ENCODE data around the gene ABCA13. TPM values are rescaled to one million over a fixed set of nuclear protein-coding genes. Genes with fewer than 3 reads are reported as not detected.

The ABCA13 gene
- polyA plus RNA-seq, 1 donor (not counting 4 experiments of a cell fraction or from before 2014, with no cell fraction given), result 0.76 TPM

- no peaks in the 10 kb centered on the region for H3K9me3 ChIP-seq (ENCODE audit: control insufficient read depth, low read depth, low read length)
- H4K20me1 ChIP-seq (ENCODE audit: control insufficient read depth, extremely low read depth, insufficient read depth, low read length), result no peaks in the 10 kb centered on the region
- H3K4me1 ChIP-seq (ENCODE audit: control insufficient read depth, extremely low read depth, insufficient read depth, low read length), result no peaks in the 10 kb centered on the region
- H3K79me2 ChIP-seq (ENCODE audit: control insufficient read depth, insufficient read depth, low read length), result no peaks in the 10 kb centered on the region
- no peak overlapping the region for H3K9ac ChIP-seq (ENCODE audit: control insufficient read depth, extremely low read depth, insufficient read depth, low read length)
- H3K9me1 ChIP-seq (ENCODE audit: control insufficient read depth, extremely low read depth, insufficient read depth, low read length), result no peaks in the 10 kb centered on the region
- DNase-seq (ENCODE audit: low read depth, low spot score) (no peak), FAIRE-seq (no peak)
- H3K36me3 ChIP-seq (ENCODE audit: control insufficient read depth in 2 of 2, extremely low read depth in 1 of 2, insufficient read depth in 2 of 2, low read length in 2 of 2), result no peaks in the 10 kb centered on the region
- dilution Hi-C loops (cut with MboI; ENCODE audit: extremely low pct_ligation_motif_present, low sequenced_read_pairs), result no loop called here
- H3K4me3 ChIP-seq (ENCODE audit: control insufficient read depth in 2 of 3, extremely low read depth in 1 of 3, insufficient read depth in 2 of 3, low read depth in 1 of 3, low read length in 3 of 3), result no peak overlapping the region
- H3K27me3 ChIP-seq (ENCODE audit: control insufficient read depth, extremely low read depth, insufficient read depth, low read length), result peaks cover 3% of the 10 kb centered on the region
- H3K27ac ChIP-seq (ENCODE audit: control insufficient read depth, insufficient read depth, low read length), result no peak overlapping the region
- H2AFZ ChIP-seq (ENCODE audit: control insufficient read depth, low read length), result no peak overlapping the region
- no peak overlapping the region for H3K4me2 ChIP-seq (ENCODE audit: control insufficient read depth, extremely low read depth, insufficient read depth, low read depth, low read length)
- TF ChIP-seq CTCF (optimal IDR thresholded peaks at IDR 0.05 in 1 of 3, IDR thresholded peaks at IDR 0.05 in 1 of 3, conservative IDR thresholded peaks at IDR 0.05 in 1 of 3; ENCODE audit: extremely low read depth in 1 of 3, insufficient read depth in 2 of 3, low read length in 3 of 3) (no peak), EZH2 (IDR thresholded peaks at IDR 0.05; ENCODE audit: low read length) (no peak)
These were observed 184.1 kb downstream of the ABCA13 start for GRCh38 chr7:48355346-48355745.

GRCh38 chr7:48360574-48360973, 189.3 kb downstream of the ABCA13 start:
- Histone ChIP-seq H2AFZ (ENCODE audit: control insufficient read depth, low read length) (no peak overlapping the region), H3K79me2 (ENCODE audit: control insufficient read depth, insufficient read depth, low read length) (no peaks in the 10 kb centered on the region), H3K9me3 (ENCODE audit: control insufficient read depth, low read depth, low read length) (no peaks in the 10 kb centered on the region), H3K27ac (ENCODE audit: control insufficient read depth, insufficient read depth, low read length) (no peak overlapping the region), H3K36me3 (ENCODE audit: control insufficient read depth in 2 of 2, extremely low read depth in 1 of 2, insufficient read depth in 2 of 2, low read length in 2 of 2) (no peaks in the 10 kb centered on the region), H3K9me1 (ENCODE audit: control insufficient read depth, extremely low read depth, insufficient read depth, low read length) (no peaks in the 10 kb centered on the region), H3K27me3 (ENCODE audit: control insufficient read depth, extremely low read depth, insufficient read depth, low read length) (no peaks in the 10 kb centered on the region), H3K4me1 (ENCODE audit: control insufficient read depth, extremely low read depth, insufficient read depth, low read length) (peaks cover 7% of the 10 kb centered on the region), H3K9ac (ENCODE audit: control insufficient read depth, extremely low read depth, insufficient read depth, low read length) (no peak overlapping the region), H3K4me2 (ENCODE audit: control insufficient read depth, extremely low read depth, insufficient read depth, low read depth, low read length) (no peak overlapping the region), H3K4me3 (ENCODE audit: control insufficient read depth in 2 of 3, extremely low read depth in 1 of 3, insufficient read depth in 2 of 3, low read depth in 1 of 3, low read length in 3 of 3) (no peak overlapping the region), H4K20me1 (ENCODE audit: control insufficient read depth, extremely low read depth, insufficient read depth, low read length) (no peaks in the 10 kb centered on the region)
- TF ChIP-seq EZH2 (IDR thresholded peaks at IDR 0.05; ENCODE audit: low read length), result no peak
- TF ChIP-seq CTCF (optimal IDR thresholded peaks at IDR 0.05 in 1 of 3, IDR thresholded peaks at IDR 0.05 in 1 of 3, conservative IDR thresholded peaks at IDR 0.05 in 1 of 3; ENCODE audit: extremely low read depth in 1 of 3, insufficient read depth in 2 of 3, low read length in 3 of 3), result no peak
- dilution Hi-C loops (cut with MboI; ENCODE audit: extremely low pct_ligation_motif_present, low sequenced_read_pairs), result no loop called here
- FAIRE-seq (no peak), DNase-seq (ENCODE audit: low read depth, low spot score) (no peak)
